GM12878 (cell line): ENCODE measurements around the gene RASD1. TPM values are rescaled to one million over a fixed set of nuclear protein-coding genes. Genes with fewer than 3 reads are reported as not detected.

ENCODE experiments used
- ATAC-seq: fragments of 200-7000 bp; cut with Tn5 transposase; 3 replicates; pipeline ENCODE4 v1.9.1; 2020; ENCODE audit warnings: mild to moderate bottlenecking, moderate library complexity
- BruUV-seq: library from RNA; stranded (reverse); fragments of 400-500 nt; replicated peaks from 2 replicates; lab custom pipeline; 2021; lab: Mats Ljungman, UMichigan
- CTCF ChIA-PET: fragments of 300-600 bp; sonication (Branson Sonifier 250); formaldehyde crosslinking; extraction: SDS; loops from one replicate; lab custom pipeline; 2021; ENCODE audit warnings: inconsistent platforms; lab: Yijun Ruan, JAX
- POLR2A ChIA-PET: fragments of 350-600 bp; formaldehyde crosslinking; extraction: SDS; loops from one replicate; lab custom pipeline; 2021; ENCODE audit warnings: inconsistent platforms; lab: Charles Lee
- RAD21 ChIA-PET: fragments of 300-600 bp; sonication (Branson Sonifier 250); formaldehyde crosslinking; loops from one replicate; lab custom pipeline; 2023; ENCODE audit warnings: antibody characterized with exemption; ENCODE audit not compliant: unreplicated experiment; lab: Charles Lee
- SMC1A ChIA-PET: fragments of 300-600 bp; sonication (Branson Sonifier 250); formaldehyde crosslinking; loops from one replicate; lab custom pipeline; 2023; ENCODE audit not compliant: unreplicated experiment, uncharacterized antibody; lab: Charles Lee
- DNase-seq: peaks from one replicate; pipeline ENCODE4 v3.0.0-alpha.2; 2011; ENCODE audit warnings: low read depth, low spot score
- FAIRE-seq: peaks from 3 replicates; lab custom pipeline; 2011; peaks lifted over from hg19 to GRCh38; lab: Jason Lieb, UNC
- H2AFZ ChIP-seq: 2 replicates; pipeline ENCODE4 v1.6.0; 2011; ENCODE audit warnings: low read depth, low read length, control low read depth; ENCODE audit not compliant: control insufficient read depth
- H3K27ac ChIP-seq: 2 replicates; pipeline ENCODE4 v1.5.1; 2011; ENCODE audit warnings: control low read depth; ENCODE audit not compliant: control insufficient read depth, insufficient read depth
- H3K27me3 ChIP-seq, 2 experiments: replicated peaks in 1 of 2; 2 replicates each; pipeline versions ENCODE4 v1.6.0 to v1.6.1; 2011; ENCODE audit warnings: low read length in 1 of 2; ENCODE audit not compliant: control insufficient read depth in 2 of 2, insufficient read depth in 2 of 2
- H3K36me3 ChIP-seq, 2 experiments: 2 replicates each; pipeline ENCODE4 v1.5.1; 2011; ENCODE audit warnings: low read length in 1 of 2; ENCODE audit not compliant: control insufficient read depth in 2 of 2, insufficient read depth in 2 of 2
- H3K4me1 ChIP-seq: 2 replicates; pipeline ENCODE4 v1.6.1; 2011; ENCODE audit warnings: mild to moderate bottlenecking, low read length, moderate library complexity, mixed read lengths; ENCODE audit not compliant: control insufficient read depth, insufficient read depth
- H3K4me2 ChIP-seq: 2 replicates; pipeline ENCODE4 v1.6.0; 2011; ENCODE audit warnings: control low read depth; ENCODE audit not compliant: control insufficient read depth, insufficient read depth
- H3K4me3 ChIP-seq: fragments of 200-600 bp; sonication (generic); 2 replicates; pipeline ENCODE4 v1.5.1; 2016
- H3K79me2 ChIP-seq: 2 replicates; pipeline ENCODE4 v1.6.0; 2011; ENCODE audit warnings: low read length; ENCODE audit not compliant: control insufficient read depth, insufficient read depth
- H3K9ac ChIP-seq: 2 replicates; pipeline ENCODE4 v1.8.0; 2011; ENCODE audit warnings: low read length, control low read depth, mixed read lengths; ENCODE audit not compliant: control insufficient read depth, insufficient read depth
- H3K9me3 ChIP-seq: replicated peaks from 3 replicates; pipeline ENCODE4 v1.5.1; 2011; ENCODE audit warnings: mild to moderate bottlenecking, low read length; ENCODE audit not compliant: control insufficient read depth, insufficient read depth
- H4K20me1 ChIP-seq: 2 replicates; pipeline ENCODE4 v1.6.0; 2011; ENCODE audit not compliant: control insufficient read depth, insufficient read depth
- BHLHE40 ChIP-seq, 2 experiments: fragments of 450-650 bp in 1 of 2; IDR thresholded peaks; 2 replicates each; pipeline ENCODE4 v1.6.1; 2011 to 2017; ENCODE audit warnings: low read depth in 2 of 2, borderline replicate concordance in 1 of 2, improper control_type of control experiment in 1 of 2, low read length in 1 of 2, mild to moderate bottlenecking in 1 of 2
- E4F1 ChIP-seq: fragments of 450-650 bp; IDR thresholded peaks from 2 replicates; pipeline ENCODE4 v1.6.1; 2018; ENCODE audit warnings: borderline replicate concordance, mild to moderate bottlenecking; ENCODE audit not compliant: partially characterized antibody
- FOS ChIP-seq: IDR thresholded peaks from 3 replicates; pipeline ENCODE4 v1.6.1; 2011; ENCODE audit warnings: borderline replicate concordance; ENCODE audit not compliant: insufficient read length; ENCODE audit errors: extremely low read depth
- FOXM1 ChIP-seq: IDR thresholded peaks from 2 replicates; pipeline ENCODE4 v1.6.1; 2012; ENCODE audit warnings: low read depth, mild to moderate bottlenecking, inconsistent platforms, low read length, moderate library complexity
- HDGF ChIP-seq: fragments of 450-650 bp; IDR thresholded peaks from 2 replicates; pipeline ENCODE4 v1.6.1; 2016; ENCODE audit warnings: antibody characterized with exemption
- IKZF2 ChIP-seq, 2 experiments: fragments of 450-650 bp; IDR thresholded peaks; 2 replicates each; pipeline ENCODE4 v1.6.1; 2017; ENCODE audit warnings: mild to moderate bottlenecking in 2 of 2, moderate library complexity in 2 of 2
- MTA3 ChIP-seq: IDR thresholded peaks from 2 replicates; pipeline ENCODE4 v1.6.1; 2012; ENCODE audit warnings: low read length, inconsistent platforms, borderline replicate concordance
- RAD51 ChIP-seq: fragments of 450-650 bp; IDR thresholded peaks from 2 replicates; pipeline ENCODE4 v1.6.1; 2016; ENCODE audit warnings: moderate library complexity, mild to moderate bottlenecking, inconsistent platforms
- RFX5 ChIP-seq: IDR thresholded peaks from 2 replicates; pipeline ENCODE4 v1.6.1; 2011; ENCODE audit warnings: low read depth, low read length, improper control_type of control experiment
- TCF3 ChIP-seq: IDR thresholded peaks from 2 replicates; pipeline ENCODE4 v1.6.1; 2012; ENCODE audit warnings: low read depth, mild to moderate bottlenecking, low read length, borderline replicate concordance; ENCODE audit not compliant: insufficient read depth
- TCF7 ChIP-seq: IDR thresholded peaks from 2 replicates; pipeline ENCODE4 v1.6.1; 2014; ENCODE audit warnings: antibody characterized with exemption, borderline replicate concordance
- USF2 ChIP-seq: IDR thresholded peaks from 2 replicates; pipeline ENCODE4 v1.6.1; 2011; ENCODE audit warnings: low read depth, low read length, improper control_type of control experiment, borderline replicate concordance
- WRNIP1 ChIP-seq: IDR thresholded peaks from 2 replicates; pipeline ENCODE4 v1.6.1; 2011; ENCODE audit warnings: low read depth, low read length, improper control_type of control experiment, borderline replicate concordance
- YY1 ChIP-seq: IDR thresholded peaks from 2 replicates; pipeline ENCODE4 v1.6.1; 2011; ENCODE audit warnings: low read depth, mild to moderate bottlenecking, low read length
- ZNF622 ChIP-seq: fragments of 450-650 bp; IDR thresholded peaks from 2 replicates; pipeline ENCODE4 v1.6.1; 2017; ENCODE audit warnings: mild to moderate bottlenecking, inconsistent platforms
- WGBS: methylation state at CpG from one replicate; pipeline ENCODE4 v1.1.6; 2016; ENCODE audit warnings: low lambda C conversion rate; ENCODE audit not compliant: insufficient replicate concordance, insufficient coverage; ENCODE audit errors: missing lambda C conversion rate; 5-methylcytosine and 5-hydroxymethylcytosine counted together
- in situ Hi-C: fragments of 300-500 bp; cut with MboI; formaldehyde crosslinking; loops from 9 replicates; pipeline ENCODE4 v1.14.3; 2018; ENCODE audit warnings: mixed read lengths
- intact Hi-C: fragments of 100-400 bp; cut with micrococcal nuclease; formaldehyde crosslinking; loops from one replicate; pipeline ENCODE4 v1.14.2; 2022; ENCODE audit not compliant: unreplicated experiment
- polyA plus RNA-seq, 11 experiments: library from polyadenylated mRNA; depleted of rRNA in 4 of 11; unstranded in 6 of 11; stranded (reverse) in 5 of 11; fragments of >200 nt; fragmentation: Nextera tagmentation in 4 of 11; fragmentation: Illumina TruSeq in 1 of 11; extraction: Ambion mirVana in 4 of 11; extraction: Trizol in 1 of 11; gene quantifications; 1 replicate in 1 of 11; 2 replicates in 10 of 11; pipeline versions ENCODE4 v1.2.1 to v1.2.3, GENCODE V29; 2011 to 2016; ENCODE audit warnings: inconsistent platforms in 2 of 11, missing spikeins in 2 of 11, low read depth in 1 of 11
- total RNA-seq, 4 experiments: library from RNA; depleted of rRNA in 3 of 4; stranded (reverse); fragments of >200 nt in 3 of 4; fragmentation: Illumina TruSeq in 1 of 4; extraction: Trizol in 1 of 4; gene quantifications; 2 replicates each; pipeline versions ENCODE4 v1.2.1 to v1.2.3, GENCODE V29; 2013 to 2021
- TF ChIP-seq, protein P1 (sequence below): IDR thresholded peaks from 2 replicates; pipeline ENCODE4 v1.6.1; 2011; ENCODE audit warnings: mild to moderate bottlenecking, low read depth, low read length, moderate library complexity; ENCODE audit not compliant: insufficient replicate concordance
- TF ChIP-seq, protein P2 (sequence below): fragments of 450-650 bp; IDR thresholded peaks from 2 replicates; pipeline ENCODE4 v1.6.1; 2017; ENCODE audit warnings: low read depth, mild to moderate bottlenecking, moderate library complexity
- TF ChIP-seq, protein P3 (sequence below): fragments of 450-650 bp; IDR thresholded peaks from 2 replicates; pipeline ENCODE4 v1.6.1; 2016; ENCODE audit warnings: mild to moderate bottlenecking

The RASD1 gene
- total and polyA plus RNA-seq, 10 of the 15 experiments (the other 5 are each of a cell fraction or from before 2014, with no cell fraction given): 0.14 to 0.33 TPM; not detected in 8

DNA sequence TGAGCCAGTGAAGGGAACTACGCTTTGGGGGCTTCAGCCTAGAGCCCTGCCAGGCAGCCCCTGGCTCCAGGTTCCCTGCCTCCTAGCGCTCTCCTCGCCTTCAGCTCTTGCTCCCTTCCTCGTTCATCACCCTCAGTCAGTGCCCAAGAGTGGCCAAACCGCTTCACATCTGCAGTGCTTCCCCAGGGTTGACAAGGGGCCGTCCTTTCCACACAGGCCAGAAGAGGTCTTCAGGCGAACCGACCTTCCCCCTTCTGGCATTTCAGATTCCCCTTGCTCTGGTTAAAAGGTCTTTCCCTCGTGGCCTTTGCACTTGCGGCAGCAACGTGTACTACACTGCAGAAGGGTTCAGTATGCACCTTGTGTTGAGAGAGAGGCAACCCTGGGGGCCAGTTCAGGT, 4.1 kb downstream of the RASD1 start:
- 90% methylated on average over 11 of the region's 11 CpGs for WGBS
- ATAC-seq (no peak), FAIRE-seq (no peak), DNase-seq (no peak)
- ChIA-PET CTCF (interaction anchor here (1.5 kb wide), 1 partner anchor 137 kb away, joined by 6 read pairs; no protein-coding TSS in a partner anchor), POLR2A (no interaction called here), RAD21 (no interaction called here), SMC1A (no interaction called here)
- Histone ChIP-seq H3K9me3 (no peaks in the 10 kb centered on the region), H4K20me1 (0 out of 2 replicates have a peak, but pooled peaks cover 3% of the 10 kb centered on the region), H3K36me3 (peaks cover 5 to 6% of the 10 kb centered on the region in 2 experiments; a peak in 1 of 4 replicates), H3K27me3 (peaks cover 0 to 10% of the 10 kb centered on the region in 2 experiments; a peak in 3 of 4 replicates), H2AFZ (no peak overlapping the region), H3K4me2 (no peak overlapping the region), H3K9ac (no peak overlapping the region), H3K4me1 (peaks cover 4% of the 10 kb centered on the region; the same call in 1 of the 2 replicates), H3K27ac (no peak overlapping the region), H3K4me3 (no peak overlapping the region), H3K79me2 (no peaks in the 10 kb centered on the region)
- no TSS peak for BruUV-seq
- intact Hi-C loops (no loop called here), in situ Hi-C loops (no loop called here)
- TF ChIP-seq RAD51 (no peak), FOS (no peak), WRNIP1 (no peak), USF2 (no peak), MTA3 (no peak), IKZF2 (IDR thresholded peaks at IDR 0.05) (no peak), E4F1 (no peak), FOXM1 (no peak), HDGF (no peak), RFX5 (no peak), TCF3 (no peak), YY1 (no peak), ZNF622 (no peak), BHLHE40 (IDR thresholded peaks at IDR 0.05; ENCODE audit: borderline replicate concordance in 1 of 2, low read depth in 2 of 2, low read length in 1 of 2) (no peak), TCF7 (no peak)
- TF ChIP-seq, protein P1, sequence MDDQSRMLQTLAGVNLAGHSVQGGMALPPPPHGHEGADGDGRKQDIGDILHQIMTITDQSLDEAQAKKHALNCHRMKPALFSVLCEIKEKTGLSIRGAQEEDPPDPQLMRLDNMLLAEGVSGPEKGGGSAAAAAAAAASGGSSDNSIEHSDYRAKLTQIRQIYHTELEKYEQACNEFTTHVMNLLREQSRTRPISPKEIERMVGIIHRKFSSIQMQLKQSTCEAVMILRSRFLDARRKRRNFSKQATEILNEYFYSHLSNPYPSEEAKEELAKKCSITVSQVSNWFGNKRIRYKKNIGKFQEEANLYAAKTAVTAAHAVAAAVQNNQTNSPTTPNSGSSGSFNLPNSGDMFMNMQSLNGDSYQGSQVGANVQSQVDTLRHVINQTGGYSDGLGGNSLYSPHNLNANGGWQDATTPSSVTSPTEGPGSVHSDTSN: no peak
- TF ChIP-seq, protein P2, sequence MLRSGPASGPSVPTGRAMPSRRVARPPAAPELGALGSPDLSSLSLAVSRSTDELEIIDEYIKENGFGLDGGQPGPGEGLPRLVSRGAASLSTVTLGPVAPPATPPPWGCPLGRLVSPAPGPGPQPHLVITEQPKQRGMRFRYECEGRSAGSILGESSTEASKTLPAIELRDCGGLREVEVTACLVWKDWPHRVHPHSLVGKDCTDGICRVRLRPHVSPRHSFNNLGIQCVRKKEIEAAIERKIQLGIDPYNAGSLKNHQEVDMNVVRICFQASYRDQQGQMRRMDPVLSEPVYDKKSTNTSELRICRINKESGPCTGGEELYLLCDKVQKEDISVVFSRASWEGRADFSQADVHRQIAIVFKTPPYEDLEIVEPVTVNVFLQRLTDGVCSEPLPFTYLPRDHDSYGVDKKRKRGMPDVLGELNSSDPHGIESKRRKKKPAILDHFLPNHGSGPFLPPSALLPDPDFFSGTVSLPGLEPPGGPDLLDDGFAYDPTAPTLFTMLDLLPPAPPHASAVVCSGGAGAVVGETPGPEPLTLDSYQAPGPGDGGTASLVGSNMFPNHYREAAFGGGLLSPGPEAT: no peak
- TF ChIP-seq, protein P3, sequence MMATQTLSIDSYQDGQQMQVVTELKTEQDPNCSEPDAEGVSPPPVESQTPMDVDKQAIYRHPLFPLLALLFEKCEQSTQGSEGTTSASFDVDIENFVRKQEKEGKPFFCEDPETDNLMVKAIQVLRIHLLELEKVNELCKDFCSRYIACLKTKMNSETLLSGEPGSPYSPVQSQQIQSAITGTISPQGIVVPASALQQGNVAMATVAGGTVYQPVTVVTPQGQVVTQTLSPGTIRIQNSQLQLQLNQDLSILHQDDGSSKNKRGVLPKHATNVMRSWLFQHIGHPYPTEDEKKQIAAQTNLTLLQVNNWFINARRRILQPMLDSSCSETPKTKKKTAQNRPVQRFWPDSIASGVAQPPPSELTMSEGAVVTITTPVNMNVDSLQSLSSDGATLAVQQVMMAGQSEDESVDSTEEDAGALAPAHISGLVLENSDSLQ: no peak
